IPS DF 4.7 (cell line): ENCODE results near the gene TLE4.

ENCODE experiments used
- DNase-seq: peaks from one replicate; pipeline ENCODE4 v3.0.0-alpha.2; 2013; ENCODE audit warnings: low spot score; ENCODE audit errors: extremely low read depth

The TLE4 gene

DNA sequence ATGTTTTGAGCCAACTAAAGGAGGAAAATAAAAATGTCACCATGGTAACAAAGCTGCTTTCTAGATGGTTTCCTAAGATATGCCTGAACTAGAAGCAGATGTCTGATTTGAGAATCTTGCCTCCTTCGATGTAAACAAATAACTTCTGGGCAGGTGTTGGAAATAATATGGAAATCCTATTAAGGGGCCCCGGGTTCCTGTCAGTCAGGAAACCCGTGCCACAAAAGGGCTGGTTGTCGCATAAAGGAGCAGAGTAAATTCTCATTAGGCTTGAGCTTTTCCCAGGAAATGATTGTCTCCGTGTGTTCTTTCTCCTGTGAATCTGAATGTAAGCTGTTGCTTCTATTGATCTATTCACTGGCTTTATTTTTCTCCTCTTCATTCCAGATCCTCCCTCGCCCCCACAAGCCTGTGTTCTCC lies 90.8 kb downstream of the TLE4 start:
- no peak for DNase-seq

DNA sequence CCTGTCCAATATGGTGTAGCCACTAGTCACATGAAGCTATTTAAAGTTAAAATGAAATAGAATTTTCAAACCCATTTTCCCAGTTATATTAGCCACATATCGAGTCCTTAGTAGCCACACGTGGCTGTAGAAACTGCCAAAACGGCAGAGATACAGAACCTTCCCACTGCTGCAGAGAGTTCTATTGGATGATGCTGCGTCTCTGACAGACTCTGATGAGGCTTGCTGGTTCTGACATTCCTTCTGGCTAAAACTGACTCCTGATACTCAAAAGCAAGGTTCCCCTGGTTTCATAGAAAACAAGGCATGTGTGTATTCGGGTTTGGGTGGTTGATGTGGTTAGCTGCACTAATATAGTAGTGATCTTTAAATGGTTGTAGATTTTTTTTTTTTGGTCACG lies 91.5 kb downstream of the TLE4 start:
- DNase-seq: no peak

DNA sequence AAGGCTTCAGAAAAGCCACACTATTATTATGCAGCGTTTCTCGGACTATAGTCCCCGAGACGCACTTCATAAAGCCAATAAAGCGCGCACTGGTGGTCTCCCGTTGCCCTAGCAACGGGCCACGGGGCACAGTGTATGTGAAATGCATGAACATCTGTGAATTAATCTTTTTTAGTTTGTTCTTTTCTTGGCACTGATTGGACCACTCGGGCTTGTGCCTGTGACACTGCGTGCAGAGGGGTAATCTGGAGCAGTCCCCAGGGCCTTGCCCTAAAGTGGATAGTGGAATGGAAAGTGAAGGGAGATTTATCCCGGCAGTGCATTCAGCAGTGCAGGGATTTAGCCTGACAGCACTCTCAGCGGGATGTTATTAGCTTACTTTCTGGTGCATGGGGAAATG lies 92.1 kb downstream of the TLE4 start:
- DNase-seq: no peak

DNA sequence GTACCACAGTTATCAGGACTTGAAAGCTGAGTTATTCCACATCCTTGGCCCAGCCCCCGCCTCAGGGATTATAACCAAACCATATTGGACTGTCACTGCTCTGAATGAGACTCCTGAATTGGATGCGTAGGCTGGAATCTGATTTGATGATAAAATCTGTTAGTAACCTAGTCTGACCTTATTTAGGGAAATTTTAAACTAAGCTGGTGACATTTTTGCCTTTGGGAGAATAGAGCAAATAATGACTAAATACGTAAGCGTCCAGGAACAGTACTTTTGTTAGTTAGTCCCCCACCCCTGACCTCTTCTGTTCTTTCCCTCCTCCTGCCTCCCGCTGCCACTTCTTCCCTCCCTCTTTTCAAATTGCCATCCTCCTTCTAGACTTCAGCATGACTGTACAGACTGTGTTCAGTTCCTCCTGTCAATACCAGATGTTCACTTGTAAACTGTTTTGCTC lies 92.6 kb downstream of the TLE4 start:
- no peak for DNase-seq

DNA sequence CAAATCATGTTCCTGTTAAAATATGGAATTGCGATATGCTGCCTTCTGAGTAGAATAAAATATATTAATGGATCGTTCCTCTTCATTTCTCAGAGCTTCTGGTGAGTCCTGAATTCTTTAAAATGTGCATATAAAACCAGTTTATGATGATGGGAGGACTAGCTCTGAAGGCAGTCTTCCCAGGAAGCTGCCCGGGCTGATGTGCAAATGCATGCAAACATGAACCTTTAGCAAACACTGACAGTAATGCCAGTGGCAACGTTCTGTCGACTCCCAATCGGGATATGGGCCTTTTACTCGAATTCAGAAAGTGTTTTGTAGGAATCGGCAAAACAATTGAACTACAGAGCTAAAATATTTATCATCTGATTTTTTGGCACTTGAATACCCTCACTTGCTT lies 93.6 kb downstream of the TLE4 start:
- no peak for DNase-seq

DNA sequence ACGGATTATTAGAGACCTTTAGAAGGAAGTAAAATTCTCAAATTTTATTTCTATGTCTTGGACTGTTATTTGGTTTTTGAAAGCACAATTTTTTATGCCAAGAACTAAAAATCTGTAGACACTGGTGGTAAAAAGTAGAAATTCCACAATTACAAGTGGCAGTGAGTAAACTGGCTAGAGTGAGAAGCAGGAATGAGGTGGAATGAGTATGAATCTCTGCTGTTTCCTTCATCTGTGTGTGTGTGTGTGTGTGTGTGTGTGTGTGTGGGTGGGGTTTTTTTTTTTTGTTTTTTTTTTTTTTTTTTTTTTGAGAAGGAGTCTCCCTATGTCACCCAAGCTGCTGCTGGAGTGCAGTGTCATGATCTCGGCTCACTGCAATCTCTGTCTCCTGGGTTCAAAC lies 94.2 kb downstream of the TLE4 start:
- DNase-seq: no peak

DNA sequence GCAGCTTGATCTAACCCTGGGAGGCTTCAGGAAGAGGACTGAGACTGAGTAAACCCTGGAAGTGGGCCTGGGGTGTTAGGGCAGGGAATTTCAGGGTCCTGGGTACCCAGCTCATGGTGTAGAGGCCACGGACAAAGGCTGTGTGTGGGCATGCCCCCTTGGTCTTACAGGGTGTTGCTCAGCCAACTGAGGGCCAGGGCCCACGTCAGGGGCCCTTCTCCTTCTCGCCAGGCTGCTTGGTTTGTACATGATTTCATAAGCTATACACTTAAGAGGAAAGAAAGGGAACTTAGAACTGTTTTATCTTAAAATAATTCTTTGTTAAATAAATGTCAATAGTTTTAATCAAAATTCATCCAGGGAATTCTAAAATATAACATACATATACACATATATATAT lies 95.4 kb downstream of the TLE4 start:
- no peak for DNase-seq

DNA sequence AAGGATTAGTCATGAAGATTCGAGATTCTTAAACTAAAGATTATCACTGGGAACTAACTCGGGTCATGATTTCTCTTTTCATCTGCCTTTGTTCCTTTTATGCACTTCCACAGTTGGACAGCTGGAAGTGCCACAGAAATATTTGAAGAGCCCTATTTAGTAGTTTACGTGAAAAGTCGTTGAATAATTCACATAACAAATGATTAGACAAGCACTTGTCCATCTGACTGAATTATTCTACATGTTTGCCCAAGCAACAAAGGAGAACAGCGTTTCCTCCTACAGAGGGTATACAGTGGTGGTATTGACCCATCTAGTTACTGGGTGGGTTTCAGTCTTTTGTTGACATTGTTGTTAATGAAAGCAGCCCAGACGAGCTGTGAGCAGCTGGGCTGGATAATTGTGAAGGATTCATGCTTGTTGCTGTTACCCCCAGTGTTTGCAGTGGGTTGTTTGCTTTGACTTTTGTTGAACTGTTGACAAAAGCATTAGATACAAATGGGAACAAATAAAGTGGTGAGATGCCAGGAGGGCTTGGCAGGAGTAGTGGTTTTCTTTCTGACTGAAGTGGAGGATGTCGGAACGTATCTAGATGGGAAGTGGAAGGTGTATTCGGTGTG lies 96.2 kb downstream of the TLE4 start:
- no peak for DNase-seq

DNA sequence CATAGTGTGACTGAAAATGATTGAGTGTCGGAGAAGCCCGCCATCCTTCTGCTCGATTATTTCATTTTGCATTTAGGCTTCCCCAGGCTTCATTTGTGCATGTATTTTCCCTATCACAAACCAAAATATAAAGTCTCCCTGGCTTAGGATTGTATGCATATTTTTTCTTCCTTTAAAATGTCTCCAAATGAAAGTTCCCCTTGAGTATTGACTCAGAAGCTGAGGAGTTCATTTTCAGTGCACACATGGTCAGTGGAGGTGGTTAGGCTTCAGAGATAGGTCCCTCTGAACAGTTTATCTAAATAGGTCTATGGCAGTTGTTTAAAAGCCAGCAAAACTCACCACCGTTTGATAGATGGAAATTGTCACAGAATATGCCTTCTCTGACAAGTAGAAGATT lies 97.2 kb downstream of the TLE4 start:
- DNase-seq: no peak

DNA sequence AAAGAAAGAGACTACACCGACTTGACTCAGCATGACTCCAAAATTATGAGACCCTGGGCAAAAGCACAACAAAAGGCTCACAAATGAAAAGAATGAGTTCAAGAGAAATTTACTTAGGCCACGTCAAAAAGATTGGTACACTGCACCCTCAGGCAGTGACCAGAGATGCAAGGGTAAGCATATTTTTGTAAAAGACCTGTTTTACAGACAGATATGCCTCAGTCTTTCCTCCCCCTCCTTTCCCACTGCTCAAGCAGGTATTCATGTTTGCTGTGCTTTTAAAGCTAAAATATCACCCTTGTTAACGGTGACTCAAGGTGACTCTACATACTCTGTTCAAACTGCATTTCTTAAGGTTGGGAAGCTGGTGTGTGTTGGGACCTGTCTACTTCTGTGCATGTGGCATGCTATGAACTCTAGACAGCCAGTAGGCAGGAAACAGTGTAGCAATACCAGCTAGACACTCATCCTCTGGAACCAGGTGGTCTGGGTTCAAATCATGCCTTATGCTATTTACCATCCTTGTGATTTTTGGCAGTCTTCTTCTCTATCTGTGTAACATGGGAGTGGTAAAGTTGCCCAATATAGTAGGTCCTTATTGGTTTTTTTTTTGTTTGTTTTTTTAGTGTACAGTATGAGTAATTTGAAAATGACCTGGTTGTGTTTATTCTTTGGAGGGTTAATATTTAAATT lies 98.7 kb downstream of the TLE4 start:
- no peak for DNase-seq

DNA sequence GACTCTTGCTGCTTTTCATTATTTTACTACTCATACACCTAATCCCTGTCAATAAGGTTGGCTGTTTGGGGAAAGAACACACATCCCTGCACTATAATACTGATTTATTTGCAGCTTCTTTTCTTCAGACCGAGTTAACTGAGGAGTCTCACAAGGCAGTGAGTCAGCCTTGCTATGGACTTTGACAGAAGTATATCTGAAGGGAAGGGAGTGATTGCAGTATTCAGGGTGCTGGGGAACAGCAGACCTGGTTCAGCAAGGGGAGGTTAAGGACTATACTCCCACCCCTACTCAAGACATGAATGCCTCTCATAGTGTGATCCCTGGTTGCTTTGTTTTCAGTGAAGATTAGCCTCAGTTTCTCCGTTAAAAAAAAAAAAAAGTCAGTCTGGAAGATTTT lies 99.8 kb downstream of the TLE4 start:
- no peak for DNase-seq

DNA sequence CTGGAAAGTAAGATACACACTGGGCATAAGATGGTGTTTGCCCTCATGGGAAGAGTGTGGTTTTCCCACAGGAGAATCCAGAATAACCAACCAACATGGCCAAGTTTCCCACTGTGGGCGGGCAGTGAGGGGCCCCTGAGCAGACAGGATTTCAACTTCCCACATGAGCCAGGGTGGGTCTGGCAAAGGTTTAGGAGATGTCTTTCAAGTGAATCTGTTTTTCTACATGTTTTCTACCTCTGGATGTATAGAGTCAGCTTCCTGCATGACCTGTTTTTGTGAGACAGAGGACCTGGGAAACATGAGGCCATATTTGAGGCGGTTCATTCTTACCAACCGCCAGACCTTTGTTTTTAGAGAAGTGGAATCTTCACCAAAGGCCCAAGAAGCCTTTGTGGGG lies 100.5 kb downstream of the TLE4 start:
- DNase-seq: no peak

DNA sequence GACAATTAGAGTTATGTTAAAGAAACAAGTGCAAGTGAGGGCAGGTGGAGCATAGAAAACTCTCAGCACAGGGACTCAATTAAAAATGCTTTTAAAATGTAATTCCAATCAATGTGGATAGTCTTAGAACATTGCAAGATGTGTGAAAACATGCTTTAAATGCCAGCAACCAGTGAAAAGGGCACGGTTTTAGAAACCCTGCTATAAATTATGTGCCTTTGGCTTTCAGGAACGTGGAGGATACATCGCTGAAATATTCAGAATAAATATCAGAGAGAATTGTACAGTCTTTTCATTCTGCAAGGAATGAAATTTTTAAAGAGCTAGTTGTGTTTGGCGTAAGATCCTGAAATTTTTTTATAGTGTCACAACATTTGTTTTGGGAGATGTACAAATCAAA lies 101.1 kb downstream of the TLE4 start:
- no peak for DNase-seq

DNA sequence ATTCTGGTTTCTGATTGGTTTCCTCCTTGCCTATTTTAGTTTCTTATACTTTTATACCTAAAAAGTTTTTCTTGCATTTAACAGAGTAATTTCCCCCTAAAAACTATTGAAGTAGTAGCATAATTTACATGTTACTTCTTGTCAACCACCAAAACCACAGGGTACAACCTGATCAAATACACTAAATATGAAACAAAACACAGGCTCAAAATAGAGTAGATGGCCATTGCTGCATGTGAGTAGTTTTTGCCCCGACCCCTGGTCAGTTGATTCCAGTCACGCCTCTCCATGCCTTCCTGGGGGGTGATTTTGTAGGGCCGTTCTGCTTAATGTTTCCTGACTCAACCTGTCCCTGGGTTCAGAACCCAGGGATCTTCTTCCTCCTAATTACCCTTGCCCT lies 101.8 kb downstream of the TLE4 start:
- DNase-seq: no peak

DNA sequence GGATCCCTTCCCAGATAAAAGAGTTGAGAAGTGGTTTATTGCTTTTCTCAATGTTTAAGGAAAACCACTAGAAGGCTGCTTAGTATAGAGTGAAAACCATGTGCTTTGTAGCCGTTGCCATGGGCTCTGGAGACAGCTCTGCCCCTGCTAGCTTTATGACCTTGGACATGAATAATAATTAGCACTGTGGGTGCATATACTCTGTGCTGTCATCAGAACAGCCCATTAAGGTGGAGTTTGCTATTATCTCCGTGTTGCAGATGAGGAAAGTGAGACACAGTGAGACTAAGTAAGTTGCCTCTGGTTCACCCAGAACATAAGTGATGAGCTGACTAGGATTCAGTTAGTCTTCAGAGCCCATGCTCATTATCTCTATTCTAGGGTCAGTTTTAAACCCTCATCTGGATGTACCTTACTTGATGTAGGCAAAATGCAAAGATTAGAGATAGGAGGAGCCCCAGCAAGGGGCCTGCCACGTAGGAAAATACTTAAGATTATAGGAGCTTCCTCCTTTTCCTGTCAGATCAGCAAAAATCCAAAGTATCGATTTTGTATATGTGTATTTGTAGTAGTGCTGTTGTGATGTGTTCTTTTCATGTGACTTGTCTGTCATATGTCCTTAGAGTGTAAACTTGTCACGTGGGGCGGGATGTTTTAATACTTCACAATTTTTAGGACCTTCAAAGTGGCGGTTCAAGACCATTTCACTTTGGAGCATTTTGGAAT lies 102.5 kb downstream of the TLE4 start:
- DNase-seq: no peak

DNA sequence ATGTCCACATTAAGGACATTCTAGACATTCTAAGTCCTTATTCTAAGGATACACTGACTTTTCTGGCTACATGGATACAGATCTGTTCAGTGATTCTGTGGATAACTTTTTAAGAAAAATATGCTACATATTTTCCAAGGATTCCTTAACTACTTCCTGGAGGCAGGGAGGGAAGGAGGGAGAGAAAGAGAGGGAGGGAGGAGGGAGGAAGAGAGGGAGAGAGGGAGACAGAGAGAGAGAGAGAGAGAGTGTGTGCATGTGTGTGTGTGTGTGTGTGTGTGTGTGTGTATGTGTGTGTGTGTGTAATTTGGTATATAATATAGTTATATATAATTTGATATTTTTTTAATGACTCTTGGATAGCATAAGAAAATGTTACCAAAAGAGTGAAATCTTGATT lies 109.8 kb downstream of the TLE4 start:
- DNase-seq: no peak

DNA sequence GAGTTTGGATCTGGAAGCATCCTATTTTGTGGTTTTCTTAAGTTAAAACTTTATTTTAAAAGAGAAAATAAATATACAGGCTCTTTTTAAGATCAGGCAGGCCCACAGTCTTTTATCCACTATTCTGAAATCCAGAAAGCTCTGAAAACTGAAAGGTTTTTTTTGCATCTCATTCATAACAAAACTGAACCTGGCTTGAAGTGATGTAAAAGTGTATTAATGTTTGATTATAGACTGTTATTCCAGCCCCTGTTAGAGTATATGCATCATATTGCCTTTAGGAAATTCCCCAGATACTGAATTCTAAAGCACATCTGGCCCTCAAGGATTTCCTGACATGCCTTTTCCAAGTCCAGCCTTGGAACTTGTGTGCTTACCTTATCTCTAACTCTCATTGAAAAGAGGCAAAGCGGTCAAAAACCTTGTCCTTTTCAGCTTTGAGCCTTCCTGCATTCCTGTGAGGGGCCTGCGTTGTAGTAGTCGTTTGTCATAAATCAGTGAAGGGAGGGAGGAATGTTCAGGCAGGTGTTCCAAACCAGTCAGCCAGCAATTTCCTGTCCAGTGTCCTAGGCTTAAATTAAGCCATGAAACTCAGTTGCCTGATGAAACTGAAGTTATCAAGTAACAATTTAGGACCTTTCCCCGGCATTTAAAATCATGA lies 110.4 kb downstream of the TLE4 start:
- no peak for DNase-seq

DNA sequence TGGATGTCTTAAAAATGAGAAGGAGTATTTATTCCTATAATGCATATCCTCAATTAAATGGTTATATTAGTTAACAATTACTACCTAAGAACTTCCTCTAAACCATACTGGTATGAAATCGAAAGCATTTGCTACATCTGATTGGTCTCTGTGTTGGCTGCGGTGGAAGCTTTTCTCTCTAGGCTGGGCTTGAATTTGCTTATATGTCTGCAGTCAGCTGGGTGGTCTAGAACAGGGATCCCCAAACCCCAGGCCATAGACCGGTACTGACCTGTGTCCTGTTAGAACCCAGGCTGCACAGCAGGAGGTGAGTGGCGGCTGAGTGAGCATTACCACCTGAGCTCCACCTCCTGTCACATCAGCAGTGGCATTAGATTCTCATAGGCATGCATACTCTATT lies 112.3 kb downstream of the TLE4 start:
- DNase-seq: no peak

DNA sequence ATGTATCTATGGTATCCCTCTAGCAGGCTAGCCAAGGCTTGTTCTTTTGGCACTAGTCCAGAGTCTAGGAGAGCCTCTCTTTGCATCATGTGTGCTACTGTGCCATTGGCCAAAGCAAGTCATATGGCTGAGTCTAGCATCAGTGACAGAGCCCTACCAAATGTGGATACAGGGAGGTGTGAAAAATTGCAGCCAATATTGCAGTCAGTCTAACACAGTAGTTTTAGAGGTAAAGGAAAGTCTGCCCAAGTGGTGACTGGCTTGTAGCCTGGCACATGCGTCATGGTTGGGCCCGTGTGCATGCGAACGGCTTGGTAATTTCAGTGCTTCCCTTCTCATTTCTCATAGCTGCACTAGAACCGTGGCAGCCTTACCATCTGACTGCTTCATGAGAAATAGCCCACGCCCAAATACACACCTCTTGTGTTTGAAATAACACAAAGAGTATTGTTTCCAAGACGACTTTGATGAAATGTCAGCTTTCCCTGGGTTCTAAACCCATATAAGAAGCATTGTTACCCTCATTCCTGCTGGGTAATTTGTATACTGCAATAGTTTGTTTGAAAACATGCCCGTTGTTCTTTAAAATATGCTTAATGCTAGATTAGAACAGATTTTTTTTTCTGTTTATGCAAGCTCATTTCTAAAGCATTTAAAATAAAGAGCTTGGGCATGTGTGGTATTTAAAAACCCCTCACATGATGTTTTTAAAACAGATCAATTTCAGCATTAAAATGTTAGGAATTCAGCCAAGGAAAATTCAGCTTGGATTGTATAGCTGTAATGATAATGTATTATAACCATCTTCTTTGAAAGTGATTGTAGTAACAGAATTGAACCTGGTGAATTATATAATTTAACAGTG lies 113.2 kb downstream of the TLE4 start:
- DNase-seq: no peak

DNA sequence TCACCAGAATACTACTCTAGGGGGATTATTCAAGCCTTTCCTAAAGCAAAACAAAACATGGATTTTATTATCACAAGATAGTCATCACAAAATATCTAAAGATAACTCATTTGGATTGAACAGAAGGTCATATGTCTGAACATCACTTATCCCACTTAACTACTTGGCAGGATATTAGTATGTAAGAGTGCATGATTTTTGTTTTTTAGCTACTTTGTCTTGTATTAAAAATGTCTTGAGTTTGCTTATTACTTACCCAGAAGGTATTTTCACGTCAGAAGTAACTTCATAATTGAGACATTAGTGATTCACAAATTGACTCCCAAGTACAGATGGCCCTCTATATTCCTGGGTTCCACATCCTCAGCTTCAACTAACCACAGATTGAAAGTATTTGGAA lies 113.8 kb downstream of the TLE4 start:
- DNase-seq: no peak

DNA sequence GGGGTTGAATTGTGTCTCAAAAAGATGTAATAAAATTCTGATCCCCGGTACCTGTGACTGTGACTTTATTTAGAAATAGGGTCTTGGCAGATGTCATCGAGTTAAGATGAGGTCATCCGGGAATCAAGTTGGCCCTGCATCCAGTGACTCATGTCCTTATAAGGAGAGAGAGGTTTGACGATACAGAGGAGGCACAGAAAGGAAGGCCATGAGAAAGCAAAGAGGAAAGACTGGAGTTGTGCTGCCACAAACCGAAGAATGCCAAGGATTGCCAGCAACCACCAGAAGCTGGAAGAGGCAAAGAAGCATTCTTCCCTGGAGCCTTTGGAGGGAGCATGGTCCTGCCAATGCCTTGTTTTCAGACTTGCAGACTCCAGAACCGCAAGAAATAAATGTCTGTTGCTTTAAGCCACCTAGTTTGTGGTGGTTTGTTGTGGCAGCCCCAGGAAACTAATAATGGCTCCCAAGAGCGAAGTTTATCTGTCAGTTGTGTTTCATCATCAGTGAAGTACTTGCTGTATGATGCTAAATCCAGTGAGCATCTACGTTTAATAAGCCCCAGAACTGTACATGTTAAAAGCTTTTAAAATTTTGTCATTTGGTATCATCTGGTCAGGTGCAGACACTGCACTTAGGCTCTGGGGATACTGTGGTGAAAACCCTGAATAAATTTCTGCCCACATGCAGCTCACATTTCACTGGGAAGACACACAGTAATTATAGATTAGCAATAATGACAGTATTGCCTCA lies 114.8 kb downstream of the TLE4 start:
- no peak for DNase-seq
